ENCODE data around the gene PCSK6.
A peak's percentile ranks its signal among the peaks of the same experiment; 100 is the strongest.

Gene PCSK6

GRCh38 chr15:101295607-101296161 is 193.8 kb downstream of the PCSK6 start:
- Histone ChIP-seq H3K9me2 (replicated peaks; ENCODE audit: control insufficient read depth, low read length) (no peaks in the 10 kb centered on the region), H4K20me1 (ENCODE audit: control insufficient read depth, insufficient read depth, low read depth, low read length) (peaks cover 25% of the 10 kb centered on the region), H3K27ac (ENCODE audit: low read depth, low read length) (peak overlapping the region; percentile 93), H3K4me2 (ENCODE audit: low read length) (peak overlapping the region; percentile 97), H3K79me2 (ENCODE audit: control insufficient read depth, low read length) (peaks cover 59% of the 10 kb centered on the region), H3K36me3 (ENCODE audit: control insufficient read depth, low read length) (peaks cover 46% of the 10 kb centered on the region), H3F3A (ENCODE audit: control insufficient read depth, insufficient read depth) (peaks cover 25% of the 10 kb centered on the region), H3K9me3 (ENCODE audit: control insufficient read depth, insufficient read depth, low read length) (no peaks in the 10 kb centered on the region), H3K4me3 (ENCODE audit: low read length) (peak overlapping the region; percentile 100), H3K27me3 (ENCODE audit: control insufficient read depth, low read length) (no peaks in the 10 kb centered on the region), H3K4me1 (ENCODE audit: control insufficient read depth, low read length) (peaks cover 31% of the 10 kb centered on the region)
- no peak for TF ChIP-seq CTCF (IDR thresholded peaks at IDR 0.05; ENCODE audit: low read depth, low read length, poor library complexity, severe bottlenecking)
- no peak for TF ChIP-seq EZH2phosphoT487 (IDR thresholded peaks at IDR 0.05; ENCODE audit: borderline replicate concordance, low read length)

GRCh38 chr15:101294731-101295606 is 194.5 kb downstream of the PCSK6 start, which contains the start of gene SNRPA1:
SNRPA1 (minus strand) TSS chr15:101295248; CDS start chr15:101295178, 70 bp downstream.
- no peaks in the 10 kb centered on the region for H3K27me3 ChIP-seq (ENCODE audit: control insufficient read depth, low read length)
- peaks cover 28% of the 10 kb centered on the region for H3K4me1 ChIP-seq (ENCODE audit: control insufficient read depth, low read length)
- peak within 1 kb of the TSS; percentile 93 for H3K27ac ChIP-seq (ENCODE audit: low read depth, low read length)
- H3K79me2 ChIP-seq (ENCODE audit: control insufficient read depth, low read length) = peaks cover 66% of the 10 kb centered on the region
- H3K4me3 ChIP-seq (ENCODE audit: low read length) = peak within 1 kb of the TSS; percentile 100
- peaks cover 25% of the 10 kb centered on the region for H4K20me1 ChIP-seq (ENCODE audit: control insufficient read depth, insufficient read depth, low read depth, low read length)
- H3K9me3 ChIP-seq (ENCODE audit: control insufficient read depth, insufficient read depth, low read length) = no peaks in the 10 kb centered on the region
- peaks cover 53% of the 10 kb centered on the region for H3K36me3 ChIP-seq (ENCODE audit: control insufficient read depth, low read length)
- H3K9me2 ChIP-seq (replicated peaks; ENCODE audit: control insufficient read depth, low read length) = no peaks in the 10 kb centered on the region
- TF ChIP-seq CTCF (IDR thresholded peaks at IDR 0.05; ENCODE audit: low read depth, low read length, poor library complexity, severe bottlenecking) = no peak
- TF ChIP-seq EZH2phosphoT487 (IDR thresholded peaks at IDR 0.05; ENCODE audit: borderline replicate concordance, low read length) = no peak
- H3K4me2 ChIP-seq (ENCODE audit: low read length) = peak within 1 kb of the TSS; percentile 97
- H3F3A ChIP-seq (ENCODE audit: control insufficient read depth, insufficient read depth) = peaks cover 29% of the 10 kb centered on the region

- no peaks in the 10 kb centered on the region for H3K27me3 ChIP-seq (ENCODE audit: control insufficient read depth, low read length)
- peak overlapping the region; percentile 97 for H3K4me2 ChIP-seq (ENCODE audit: low read length)
- H3K27ac ChIP-seq (ENCODE audit: low read depth, low read length) = peak overlapping the region; percentile 93
- peaks cover 84% of the 10 kb centered on the region for H3K79me2 ChIP-seq (ENCODE audit: control insufficient read depth, low read length)
- H3K9me3 ChIP-seq (ENCODE audit: control insufficient read depth, insufficient read depth, low read length) = no peaks in the 10 kb centered on the region
- H3F3A ChIP-seq (ENCODE audit: control insufficient read depth, insufficient read depth) = peaks cover 41% of the 10 kb centered on the region
- no peak for TF ChIP-seq CTCF (IDR thresholded peaks at IDR 0.05; ENCODE audit: low read depth, low read length, poor library complexity, severe bottlenecking)
- TF ChIP-seq EZH2phosphoT487 (IDR thresholded peaks at IDR 0.05; ENCODE audit: borderline replicate concordance, low read length) = no peak
- peaks cover 69% of the 10 kb centered on the region for H3K36me3 ChIP-seq (ENCODE audit: control insufficient read depth, low read length)
- no peaks in the 10 kb centered on the region for H3K9me2 ChIP-seq (replicated peaks; ENCODE audit: control insufficient read depth, low read length)
- H4K20me1 ChIP-seq (ENCODE audit: control insufficient read depth, insufficient read depth, low read depth, low read length) = peaks cover 31% of the 10 kb centered on the region
- H3K4me3 ChIP-seq (ENCODE audit: low read length) = peak overlapping the region; percentile 100
- H3K4me1 ChIP-seq (ENCODE audit: control insufficient read depth, low read length) = peaks cover 28% of the 10 kb centered on the region
Observed at GRCh38 chr15:101293122-101293521, 196.4 kb downstream of the PCSK6 start.
